Transverse colon (tissue), 3 donors: Measurements from ENCODE around the gene KDM6B.

Experiments
- CTCF ChIP-seq, 5 experiments: fragments of 200-600 bp in 3 of 5; fragments of 450-650 bp in 2 of 5; sonication (generic) in 3 of 5; IDR thresholded peaks; 1 replicate in 2 of 5; 2 replicates in 3 of 5; pipeline ENCODE4 v1.5.1; 2016 to 2017; ENCODE audit warnings: antibody characterized with exemption in 5 of 5, inconsistent platforms in 3 of 5, mild to moderate bottlenecking in 2 of 5, moderate library complexity in 1 of 5
- EP300 ChIP-seq: sonication (generic); formaldehyde crosslinking; IDR thresholded peaks from one replicate; pipeline ENCODE4 v1.6.1; 2017; ENCODE audit warnings: antibody characterized with exemption, low read depth
- POLR2A ChIP-seq: fragments of 450-650 bp; IDR thresholded peaks from one replicate; pipeline ENCODE4 v1.6.1; 2016; ENCODE audit warnings: antibody characterized with exemption, mild to moderate bottlenecking, moderate library complexity

- no peak for TF ChIP-seq POLR2A
- no peak for TF ChIP-seq CTCF (IDR thresholded peaks at IDR 0.05)
- TF ChIP-seq EP300: no peak
Observed at GRCh38 chr17:7816926-7817642, 16.9 kb upstream of the KDM6B start.
